ENCODE results near the gene ENTPD8. TPM values are rescaled to one million over a fixed set of nuclear protein-coding genes. Genes with fewer than 3 reads are reported as not detected.
"Not testable (repeated sequence)": the region's sequence is repeated elsewhere in the genome, so short reads cannot be mapped to it uniquely, and the experiment has no call there.

ENTPD8 gene
- total RNA-seq, 1 experiment from 2014 or later, result not detected

- H3K36me3 Mint-ChIP-seq (ENCODE audit: insufficient read depth, unreplicated experiment), result peaks cover 24% of the 10 kb centered on the region
- intact Hi-C loops (cut with micrococcal nuclease), result no loop called here
- POLR2A ChIA-PET, result no interaction called here
- DNase-seq (ENCODE audit: unreplicated experiment), result no peak
- H3K9me3 Mint-ChIP-seq (ENCODE audit: unreplicated experiment), result no peaks in the 10 kb centered on the region
- CTCF ChIA-PET, result interaction anchor here (0.5 kb wide), 1 partner anchor 94 kb away, joined by 3 read pairs; no protein-coding TSS in a partner anchor
- no peaks in the 10 kb centered on the region for H3K4me1 Mint-ChIP-seq (ENCODE audit: insufficient read depth, unreplicated experiment)
- H3K4me3 Mint-ChIP-seq (ENCODE audit: unreplicated experiment), result no peak overlapping the region
- no peaks in the 10 kb centered on the region for H3K27me3 Mint-ChIP-seq (ENCODE audit: insufficient read depth, unreplicated experiment)
- no TSS peak for BruUV-seq (replicated peaks)
- no peak overlapping the region for H3K27ac Mint-ChIP-seq (ENCODE audit: low read depth, unreplicated experiment)
- TF ChIP-seq CTCF (IDR thresholded peaks at IDR 0.05; ENCODE audit: unreplicated experiment), result no peak
These were observed 52.3 kb downstream of the ENTPD8 start for GRCh38 chr9:137388589-137389427.

GRCh38 chr9:137387891-137388560, 53.1 kb downstream of the ENTPD8 start:
- H3K27ac Mint-ChIP-seq (ENCODE audit: low read depth, unreplicated experiment), result no peak overlapping the region

GRCh38 chr9:137387114-137387890, 53.9 kb downstream of the ENTPD8 start:
- Mint-ChIP-seq H3K9me3 (ENCODE audit: unreplicated experiment) (no peaks in the 10 kb centered on the region), H3K4me3 (ENCODE audit: unreplicated experiment) (no peak overlapping the region), H3K27me3 (ENCODE audit: insufficient read depth, unreplicated experiment) (no peaks in the 10 kb centered on the region), H3K36me3 (ENCODE audit: insufficient read depth, unreplicated experiment) (peaks cover 15% of the 10 kb centered on the region), H3K4me1 (ENCODE audit: insufficient read depth, unreplicated experiment) (no peaks in the 10 kb centered on the region), H3K27ac (ENCODE audit: low read depth, unreplicated experiment) (no peak overlapping the region)
- ChIA-PET CTCF (no interaction called here), POLR2A (interaction anchor here (0.6 kb wide), 1 partner anchor 16 kb away, joined by 3 read pairs; no protein-coding TSS in a partner anchor)
- intact Hi-C loops (cut with micrococcal nuclease), result no loop called here
- no peak for DNase-seq (ENCODE audit: unreplicated experiment)
- no TSS peak for BruUV-seq (replicated peaks)
- TF ChIP-seq CTCF (IDR thresholded peaks at IDR 0.05; ENCODE audit: unreplicated experiment), result no peak

More at GRCh38 chr9:137387891-137388560, 53.1 kb downstream of the ENTPD8 start:
- no peaks in the 10 kb centered on the region for H3K27me3 Mint-ChIP-seq (ENCODE audit: insufficient read depth, unreplicated experiment)
- no peak for TF ChIP-seq CTCF (IDR thresholded peaks at IDR 0.05; ENCODE audit: unreplicated experiment)
- ChIA-PET CTCF (no interaction called here), POLR2A (no interaction called here)
- no peak overlapping the region for H3K4me3 Mint-ChIP-seq (ENCODE audit: unreplicated experiment)
- DNase-seq (ENCODE audit: unreplicated experiment), result no peak
- no peaks in the 10 kb centered on the region for H3K4me1 Mint-ChIP-seq (ENCODE audit: insufficient read depth, unreplicated experiment)
- H3K36me3 Mint-ChIP-seq (ENCODE audit: insufficient read depth, unreplicated experiment), result peaks cover 16% of the 10 kb centered on the region
- H3K9me3 Mint-ChIP-seq (ENCODE audit: unreplicated experiment), result no peaks in the 10 kb centered on the region
- BruUV-seq (replicated peaks), result no TSS peak
- intact Hi-C loops (cut with micrococcal nuclease), result no loop called here

- H3K4me3 Mint-ChIP-seq (ENCODE audit: unreplicated experiment); BruUV-seq (replicated peaks); H3K36me3 Mint-ChIP-seq (ENCODE audit: insufficient read depth, unreplicated experiment); H3K4me1 Mint-ChIP-seq (ENCODE audit: insufficient read depth, unreplicated experiment); DNase-seq (ENCODE audit: unreplicated experiment); intact Hi-C loops (cut with micrococcal nuclease); H3K27ac Mint-ChIP-seq (ENCODE audit: low read depth, unreplicated experiment); H3K27me3 Mint-ChIP-seq (ENCODE audit: insufficient read depth, unreplicated experiment); H3K9me3 Mint-ChIP-seq (ENCODE audit: unreplicated experiment): not testable (repeated sequence)
- CTCF ChIA-PET, result interaction anchor here (0.6 kb wide), 1 partner anchor 11 kb away, joined by 3 read pairs; no protein-coding TSS in a partner anchor
- POLR2A ChIA-PET, result interaction anchor here (0.6 kb wide), 1 partner anchor 15 kb away, joined by 3 read pairs; no protein-coding TSS in a partner anchor
These were observed 54.5 kb downstream of the ENTPD8 start for GRCh38 chr9:137386507-137387113.

Data from MCF 10A (cell line).